NCI-H1694 (cell line): Measurements from ENCODE around the gene PHLPP1.
A peak's percentile ranks its signal among the peaks of the same experiment; 100 is the strongest.

Source experiments
- DNase-seq: peaks from one replicate; lab custom pipeline; 2025; lab: John Stamatoyannopoulos, UW

PHLPP1 gene

DNA sequence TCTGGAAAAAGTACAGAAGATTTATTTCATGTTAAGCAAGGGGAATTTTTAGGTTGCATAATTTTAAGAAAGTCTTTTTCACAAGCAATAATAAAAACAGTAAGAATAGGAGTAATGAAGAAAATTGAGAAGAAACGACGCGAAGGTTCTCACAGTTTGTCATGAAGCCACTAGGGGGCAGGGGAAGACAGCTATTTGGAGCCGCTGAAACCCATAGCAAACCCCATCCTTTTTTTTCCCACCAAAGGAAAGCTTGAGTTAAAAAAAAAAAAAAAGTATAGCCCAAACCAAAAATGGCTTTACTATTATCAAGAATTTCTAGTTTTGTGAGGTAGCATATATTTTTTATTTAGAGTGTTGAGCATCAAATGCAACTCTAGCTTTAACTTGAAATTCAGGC lies 300.9 kb downstream of the PHLPP1 start:
- peak; percentile 47 for DNase-seq

DNA sequence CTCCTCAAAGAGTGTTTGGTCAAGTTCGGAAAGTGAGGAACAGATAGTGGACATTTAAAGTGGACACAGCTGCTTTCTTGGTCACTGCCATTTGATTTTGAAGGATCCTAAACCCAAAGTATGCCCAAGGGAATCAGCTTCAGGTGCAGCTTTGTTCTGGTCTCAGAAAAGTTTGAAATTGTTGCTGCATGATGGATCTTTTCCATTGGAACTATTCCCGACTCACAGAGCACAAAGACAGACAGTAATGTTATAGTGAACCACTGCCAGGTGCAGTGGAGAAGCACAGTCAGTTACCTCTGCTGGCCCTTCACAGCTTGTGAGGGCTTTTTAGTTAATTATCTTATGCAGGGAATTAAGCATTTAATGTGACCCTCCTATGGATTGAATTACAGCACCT lies 301.7 kb downstream of the PHLPP1 start:
- no peak for DNase-seq

DNA sequence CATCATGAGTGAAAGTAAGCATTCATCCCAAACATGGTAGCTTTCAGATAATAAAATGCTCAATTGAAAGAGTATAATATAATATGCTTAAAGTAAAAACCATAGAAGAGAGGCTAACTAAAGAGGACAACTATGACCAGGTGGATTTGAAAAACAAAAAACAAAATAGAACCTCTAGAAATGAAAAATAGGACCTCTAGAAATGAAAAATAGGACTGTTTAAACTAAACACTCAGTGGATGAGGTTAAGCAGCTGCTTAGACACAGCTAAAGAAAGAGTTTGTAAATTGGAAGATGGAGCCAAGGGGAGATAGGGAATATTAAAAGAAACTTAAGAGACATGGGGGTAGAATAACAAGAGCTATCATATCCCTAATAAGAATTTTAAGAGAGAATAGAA lies 302.6 kb downstream of the PHLPP1 start:
- DNase-seq = no peak

DNA sequence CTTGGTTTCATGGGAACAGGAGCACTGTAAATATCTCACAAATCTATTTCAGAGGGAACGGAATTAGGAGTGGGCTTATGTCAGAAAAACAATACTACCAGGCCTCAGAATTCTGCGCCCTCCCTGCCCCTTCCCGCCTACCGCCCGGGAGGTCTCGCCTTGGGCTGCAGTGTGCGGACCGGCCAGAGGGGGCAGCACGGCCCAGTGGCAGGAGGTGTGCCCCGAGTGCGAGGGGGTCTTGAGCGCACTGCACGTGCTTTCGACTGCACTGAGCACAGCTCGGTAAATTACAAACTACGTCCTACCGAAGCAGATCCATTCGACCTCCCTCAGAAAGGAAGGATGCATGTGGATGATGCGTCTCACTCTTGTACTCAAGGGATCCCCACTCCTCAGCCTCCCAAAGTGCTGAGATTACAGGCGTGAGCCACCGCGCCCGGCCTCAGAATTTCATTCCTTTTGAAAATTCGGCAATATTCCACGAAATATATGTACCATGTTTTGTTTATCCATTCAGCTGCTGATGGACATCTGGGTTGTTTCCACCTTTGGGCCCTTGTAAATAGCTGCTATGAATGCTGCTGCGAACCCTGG lies 307.2 kb downstream of the PHLPP1 start:
- DNase-seq = no peak

DNA sequence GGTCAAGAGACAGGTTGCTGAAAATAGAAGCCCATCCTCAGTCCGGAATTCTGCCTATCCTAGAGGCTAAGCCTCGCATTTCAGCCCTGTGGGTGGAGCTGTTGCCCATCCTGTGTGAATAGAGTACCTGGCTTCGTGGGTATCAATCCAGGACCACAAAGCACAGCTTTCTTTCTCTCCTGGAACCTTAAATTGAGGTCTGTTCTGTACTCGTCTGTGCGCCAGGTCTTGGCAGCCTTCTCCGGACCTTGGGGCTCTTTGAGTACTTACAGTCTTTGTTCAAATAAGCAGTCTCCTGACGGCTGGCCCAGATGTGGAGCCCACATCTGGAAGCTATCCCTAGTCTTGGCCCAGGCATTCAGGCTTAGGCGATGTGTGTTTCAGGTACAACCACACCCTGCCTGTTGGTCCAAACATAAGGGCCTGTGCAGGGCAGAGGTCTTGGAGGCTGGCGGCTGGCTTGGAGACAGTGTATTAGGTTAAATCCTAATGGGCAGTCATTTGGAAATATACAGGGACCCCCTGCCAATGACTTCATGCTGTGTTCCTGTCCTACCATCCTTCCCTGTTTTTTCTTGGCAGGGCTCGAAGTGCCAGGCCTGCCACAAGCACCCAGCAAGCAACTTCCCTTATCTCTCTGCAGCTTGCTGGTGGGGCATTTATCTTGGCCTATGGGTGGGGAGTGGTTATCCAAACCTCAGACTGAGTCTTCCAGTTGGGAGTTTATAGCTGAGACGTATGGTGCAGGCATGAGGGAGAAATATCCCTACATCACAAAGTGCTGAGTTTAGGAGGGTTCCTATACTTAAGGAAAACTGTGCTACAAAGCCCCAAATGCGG lies 310.1 kb downstream of the PHLPP1 start:
- peak; percentile 3 for DNase-seq

DNA sequence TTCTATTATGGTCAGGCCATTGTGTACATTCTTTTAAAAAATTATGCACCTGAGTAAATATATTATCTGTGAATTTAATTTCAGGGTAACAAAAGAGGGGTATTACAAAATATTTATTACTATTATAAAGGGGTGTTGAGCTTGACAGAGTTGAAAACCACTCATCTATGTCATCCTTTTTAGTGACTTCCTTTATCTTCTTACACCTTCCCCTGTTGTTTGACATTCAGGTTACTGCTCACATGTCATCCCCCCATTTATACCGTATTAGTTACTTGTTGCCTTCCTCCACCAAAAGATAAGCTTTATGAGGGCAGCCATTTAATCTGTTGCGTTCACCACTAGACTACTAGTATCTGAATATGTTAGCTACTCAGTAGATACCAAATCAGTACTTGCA lies 313.0 kb downstream of the PHLPP1 start:
- DNase-seq = no peak
